GM23338 (cell line): ENCODE data around the gene SORCS2.

Experiments
- EZH2phosphoT487 ChIP-seq: fragments of 200-600 bp; sonication (generic); IDR thresholded peaks from one replicate; pipeline ENCODE4 v1.8.1; 2018; ENCODE audit warnings: antibody characterized with exemption; ENCODE audit not compliant: unreplicated experiment
- POLR2AphosphoS5 ChIP-seq: IDR thresholded peaks from 2 replicates; pipeline ENCODE4 v1.6.1; 2016; ENCODE audit warnings: antibody characterized with exemption, low read depth
- TF ChIP-seq, protein P1 (sequence below), 2 experiments: fragments of 200-600 bp in 1 of 2; sonication (generic) in 1 of 2; conservative IDR thresholded peaks; 2 replicates each; pipeline versions ENCODE4 v1.5.1 to v1.6.1; 2016 to 2017; ENCODE audit warnings: antibody characterized with exemption in 2 of 2, low read depth in 2 of 2, mild to moderate bottlenecking in 2 of 2, moderate library complexity in 1 of 2

DNA sequence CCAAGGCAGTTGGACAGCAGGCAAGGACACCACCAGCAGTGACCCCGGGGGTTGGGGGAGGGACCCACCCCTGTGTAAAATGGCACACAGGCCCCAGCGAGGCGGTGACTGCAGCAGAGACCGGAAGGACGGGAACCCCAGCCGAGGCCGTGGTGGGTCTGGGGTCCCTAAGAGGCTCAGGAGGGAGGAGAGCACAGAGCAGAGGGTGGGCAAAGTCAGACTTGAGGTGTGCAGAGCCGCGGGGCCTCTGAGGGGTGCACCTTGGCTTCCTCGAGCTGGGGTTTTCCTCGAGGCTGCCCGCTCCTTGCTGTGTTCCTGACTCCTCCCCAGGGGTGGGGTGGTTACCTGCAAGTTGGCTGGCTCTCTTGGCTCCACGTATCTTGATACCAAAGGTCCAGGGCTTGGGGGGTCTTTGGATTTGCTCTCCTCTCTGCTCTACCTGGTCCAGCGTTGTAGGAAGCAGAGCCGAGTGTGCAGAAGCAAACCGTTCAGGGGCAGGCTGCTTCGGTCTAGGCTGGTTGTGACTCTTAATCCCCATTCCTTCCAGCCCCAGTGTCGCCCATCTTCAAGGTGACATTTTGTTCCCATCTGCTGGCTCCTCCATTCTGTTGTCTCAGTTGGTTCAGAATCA, 37.9 kb upstream of the SORCS2 start:
- TF ChIP-seq POLR2AphosphoS5 (no peak), EZH2phosphoT487 (no peak)
- TF ChIP-seq, protein P1, sequence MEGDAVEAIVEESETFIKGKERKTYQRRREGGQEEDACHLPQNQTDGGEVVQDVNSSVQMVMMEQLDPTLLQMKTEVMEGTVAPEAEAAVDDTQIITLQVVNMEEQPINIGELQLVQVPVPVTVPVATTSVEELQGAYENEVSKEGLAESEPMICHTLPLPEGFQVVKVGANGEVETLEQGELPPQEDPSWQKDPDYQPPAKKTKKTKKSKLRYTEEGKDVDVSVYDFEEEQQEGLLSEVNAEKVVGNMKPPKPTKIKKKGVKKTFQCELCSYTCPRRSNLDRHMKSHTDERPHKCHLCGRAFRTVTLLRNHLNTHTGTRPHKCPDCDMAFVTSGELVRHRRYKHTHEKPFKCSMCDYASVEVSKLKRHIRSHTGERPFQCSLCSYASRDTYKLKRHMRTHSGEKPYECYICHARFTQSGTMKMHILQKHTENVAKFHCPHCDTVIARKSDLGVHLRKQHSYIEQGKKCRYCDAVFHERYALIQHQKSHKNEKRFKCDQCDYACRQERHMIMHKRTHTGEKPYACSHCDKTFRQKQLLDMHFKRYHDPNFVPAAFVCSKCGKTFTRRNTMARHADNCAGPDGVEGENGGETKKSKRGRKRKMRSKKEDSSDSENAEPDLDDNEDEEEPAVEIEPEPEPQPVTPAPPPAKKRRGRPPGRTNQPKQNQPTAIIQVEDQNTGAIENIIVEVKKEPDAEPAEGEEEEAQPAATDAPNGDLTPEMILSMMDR (conservative IDR thresholded peaks at IDR 0.05; ENCODE audit: low read depth in 2 of 2), result no peak
